Hepatocyte (in vitro differentiated cells): ENCODE results near the gene POFUT2.

ENCODE experiments used
- CTCF ChIP-seq: fragments of 200-600 bp; sonication (generic); IDR thresholded peaks from 2 replicates; pipeline ENCODE4 v1.5.1; 2016; ENCODE audit warnings: antibody characterized with exemption, mild to moderate bottlenecking; ENCODE audit not compliant: poor library complexity
- EZH2 ChIP-seq: fragments of 200-600 bp; sonication (generic); IDR thresholded peaks from 2 replicates; pipeline ENCODE4 v1.6.1; 2016; ENCODE audit warnings: antibody characterized with exemption, mild to moderate bottlenecking, borderline replicate concordance
- EZH2phosphoT487 ChIP-seq: fragments of 200-600 bp; sonication (generic); IDR thresholded peaks from one replicate; pipeline ENCODE4 v1.6.1; 2018; ENCODE audit warnings: antibody characterized with exemption, mild to moderate bottlenecking, low read depth, moderate library complexity; ENCODE audit not compliant: unreplicated experiment, severe bottlenecking

GRCh38 chr21:45269861-45270260 lies 17.8 kb downstream of the POFUT2 start:
- TF ChIP-seq CTCF (no peak), EZH2 (no peak), EZH2phosphoT487 (no peak)
